Ureter (tissue), 1 donor: ENCODE measurements around the gene NAP1L4. TPM values are rescaled to one million over a fixed set of nuclear protein-coding genes. Genes with fewer than 3 reads are reported as not detected.
A peak's percentile ranks its signal among the peaks of the same experiment; 100 is the strongest.
"Not testable (repeated sequence)": the region's sequence is repeated elsewhere in the genome, so short reads cannot be mapped to it uniquely, and the experiment has no call there.

Experiments
- DNase-seq: peaks from one replicate; pipeline ENCODE4 v3.0.0-alpha.2; 2020; ENCODE audit warnings: low spot score
- total RNA-seq: library from RNA; stranded (reverse); gene quantifications from one replicate; pipeline ENCODE4 v1.2.4, GENCODE V29; 2023
- donor health status: DM: yes; HTN: yes; CAD: no.

Gene NAP1L4
- total RNA-seq, 1 donor from 2014 or later = 189 TPM

GRCh38 chr11:2958251-2958650 is 33.9 kb downstream of the NAP1L4 start:
- no peak for DNase-seq

- DNase-seq = no peak
Observed at GRCh38 chr11:2955906-2956476, 36.1 kb downstream of the NAP1L4 start.

- DNase-seq = no peak
Observed at GRCh38 chr11:2954263-2954662, 37.9 kb downstream of the NAP1L4 start.

- DNase-seq = no peak
Observed at GRCh38 chr11:2952290-2952689, 39.8 kb downstream of the NAP1L4 start.

- no peak for DNase-seq
Observed at GRCh38 chr11:2951231-2952110, 40.7 kb downstream of the NAP1L4 start.

GRCh38 chr11:2950825-2951224 is 41.3 kb downstream of the NAP1L4 start:
- DNase-seq = no peak

- DNase-seq = no peak
Observed at GRCh38 chr11:2949920-2950319, 42.2 kb downstream of the NAP1L4 start.

- no peak for DNase-seq
Observed at GRCh38 chr11:2947744-2948143, 44.4 kb downstream of the NAP1L4 start.

GRCh38 chr11:2945757-2946287 is 46.3 kb downstream of the NAP1L4 start:
- no peak for DNase-seq

GRCh38 chr11:2945031-2945756 is 46.9 kb downstream of the NAP1L4 start:
- peak; percentile 92 for DNase-seq

- DNase-seq = no peak
Observed at GRCh38 chr11:2944530-2944929, 47.6 kb downstream of the NAP1L4 start.

GRCh38 chr11:2943711-2944118 is 48.4 kb downstream of the NAP1L4 start:
- peak; percentile 69 for DNase-seq

GRCh38 chr11:2942872-2943710 is 49.0 kb downstream of the NAP1L4 start:
- no peak for DNase-seq

- DNase-seq = no peak
Observed at GRCh38 chr11:2942447-2942846, 49.7 kb downstream of the NAP1L4 start.

GRCh38 chr11:2940921-2941821 is 51.0 kb downstream of the NAP1L4 start:
- DNase-seq = no peak

- peak; percentile 60 for DNase-seq
Observed at GRCh38 chr11:2940147-2940920, 51.8 kb downstream of the NAP1L4 start.

GRCh38 chr11:2938458-2939418 is 53.4 kb downstream of the NAP1L4 start:
- not testable (repeated sequence) for DNase-seq
